A549 (cell line): Measurements from ENCODE around the gene FKBP1A. TPM values are rescaled to one million over a fixed set of nuclear protein-coding genes. Genes with fewer than 3 reads are reported as not detected.

Experiments
- ATAC-seq, 2 experiments: fragments of 200-7000 bp in 1 of 2; fragments of >200 bp in 1 of 2; cut with Nextera tagmentation in 1 of 2; cut with Tn5 transposase in 1 of 2; 3 replicates each; pipeline versions ENCODE4 v1.8.0 to v1.9.1; 2018 to 2020; ENCODE audit warnings: mild to moderate bottlenecking in 1 of 2, moderate library complexity in 1 of 2
- CTCF ChIA-PET: fragments of 300-600 bp; sonication (Branson Sonifier 250); formaldehyde crosslinking; extraction: SDS; loops from one replicate; lab custom pipeline; 2021; ENCODE audit warnings: antibody characterized with exemption, inconsistent platforms; lab: Yijun Ruan, JAX
- POLR2A ChIA-PET: fragments of 350-600 bp; formaldehyde crosslinking; extraction: SDS; loops from one replicate; lab custom pipeline; 2021; ENCODE audit warnings: antibody characterized with exemption, inconsistent platforms; lab: Yijun Ruan, JAX
- DNase-seq, 2 experiments: peaks; one replicate each; pipeline versions ENCODE4 v3.0.0 to v3.0.0-alpha.2; 2011 to 2016; ENCODE audit warnings: low read depth in 1 of 2, low spot score in 1 of 2
- FAIRE-seq: peaks from 2 replicates; lab custom pipeline; 2011; peaks lifted over from hg19 to GRCh38; lab: Jason Lieb, UNC
- H3K27ac ChIP-seq, 2 experiments: fragments of >200 bp; sonication (Bioruptor Twin); formaldehyde crosslinking; 3 replicates each; pipeline ENCODE4 v1.5.1; 2016 to 2017
- H3K4me1 ChIP-seq: fragments of >200 bp; sonication (Bioruptor Twin); formaldehyde crosslinking; 3 replicates; pipeline ENCODE4 v1.6.1; 2016
- H3K4me2 ChIP-seq: fragments of >200 bp; sonication (Bioruptor Twin); formaldehyde crosslinking; 3 replicates; pipeline ENCODE4 v1.6.1; 2016
- H3K4me3 ChIP-seq: fragments of >200 bp; sonication (Bioruptor Twin); formaldehyde crosslinking; 3 replicates; pipeline ENCODE4 v1.5.1; 2016
- H3K9me3 ChIP-seq: fragments of >200 bp; sonication (Bioruptor Twin); formaldehyde crosslinking; 3 replicates; pipeline ENCODE4 v1.6.1; 2016
- CBX8 ChIP-seq: fragments of 200-600 bp; sonication (generic); IDR thresholded peaks from 2 replicates; pipeline ENCODE4 v1.6.1; 2016
- EHF ChIP-seq: fragments of 250-450 bp; sonication (Bioruptor Pico); IDR thresholded peaks from 2 replicates; pipeline ENCODE4 v1.5.0; 2020; ENCODE audit warnings: mild to moderate bottlenecking
- EHMT2 ChIP-seq: fragments of 200-600 bp; sonication (generic); IDR thresholded peaks from 2 replicates; pipeline ENCODE4 v1.6.1; 2016; ENCODE audit warnings: antibody characterized with exemption, low read depth, mild to moderate bottlenecking, moderate library complexity
- FOSL2 ChIP-seq, 2 experiments: fragments of 450-650 bp in 1 of 2; fragments of >200 bp in 1 of 2; sonication (Bioruptor Twin) in 1 of 2; formaldehyde crosslinking; IDR thresholded peaks; 2 replicates each; pipeline versions ENCODE4 v1.5.0 to v1.6.1; 2016 to 2020; ENCODE audit warnings: mild to moderate bottlenecking in 1 of 2, moderate library complexity in 1 of 2
- FOXS1 ChIP-seq: fragments of 250-450 bp; sonication (Bioruptor Pico); IDR thresholded peaks from 2 replicates; pipeline ENCODE4 v1.5.0; 2020; ENCODE audit warnings: mild to moderate bottlenecking, moderate library complexity
- HOXB13 ChIP-seq: fragments of 250-450 bp; sonication (Bioruptor Pico); IDR thresholded peaks from 2 replicates; pipeline ENCODE4 v1.5.0; 2020; ENCODE audit warnings: low read depth, mild to moderate bottlenecking, moderate library complexity
- HOXB5 ChIP-seq: fragments of 250-450 bp; sonication (Bioruptor Pico); IDR thresholded peaks from 2 replicates; pipeline ENCODE4 v1.5.0; 2020; ENCODE audit warnings: mild to moderate bottlenecking, moderate library complexity
- KDM1A ChIP-seq: fragments of 200-600 bp; sonication (generic); IDR thresholded peaks from 2 replicates; pipeline ENCODE4 v1.6.1; 2016; ENCODE audit warnings: low read depth, mild to moderate bottlenecking
- KDM5A ChIP-seq: fragments of 200-600 bp; sonication (generic); IDR thresholded peaks from 2 replicates; pipeline ENCODE4 v1.6.1; 2016; ENCODE audit warnings: antibody characterized with exemption, mild to moderate bottlenecking
- MAFK ChIP-seq: fragments of 450-650 bp; IDR thresholded peaks from 2 replicates; pipeline ENCODE4 v1.6.1; 2014; ENCODE audit not compliant: partially characterized antibody
- MAX ChIP-seq: IDR thresholded peaks from 2 replicates; pipeline ENCODE4 v1.6.1; 2012
- NPAS2 ChIP-seq: fragments of 250-450 bp; sonication (Bioruptor Pico); IDR thresholded peaks from 2 replicates; pipeline ENCODE4 v1.8.0; 2022; ENCODE audit warnings: mild to moderate bottlenecking, moderate library complexity, borderline replicate concordance
- NR3C1 ChIP-seq: fragments of >200 bp; sonication (Bioruptor Twin); formaldehyde crosslinking; IDR thresholded peaks from 3 replicates; pipeline ENCODE4 v1.6.1; 2017
- PHF8 ChIP-seq: fragments of 200-600 bp; sonication (generic); IDR thresholded peaks from 2 replicates; pipeline ENCODE4 v1.6.1; 2016; ENCODE audit warnings: low read depth, mild to moderate bottlenecking, antibody characterized with exemption, moderate library complexity, borderline replicate concordance
- POLR2A ChIP-seq: IDR thresholded peaks from 2 replicates; pipeline ENCODE4 v1.6.1; 2012; ENCODE audit warnings: mild to moderate bottlenecking, low read length
- RAD21 ChIP-seq, 2 experiments: fragments of >200 bp in 1 of 2; sonication (Bioruptor Twin) in 1 of 2; formaldehyde crosslinking in 1 of 2; IDR thresholded peaks in 1 of 2; conservative IDR thresholded peaks in 1 of 2; 2 replicates in 1 of 2; 3 replicates in 1 of 2; pipeline ENCODE4 v1.6.1; 2012 to 2018; ENCODE audit warnings: inconsistent platforms in 1 of 2
- RARB ChIP-seq: fragments of 250-450 bp; sonication (Bioruptor Pico); IDR thresholded peaks from 2 replicates; pipeline ENCODE4 v1.8.0; 2021; ENCODE audit warnings: mild to moderate bottlenecking, moderate library complexity
- RCOR1 ChIP-seq: fragments of 150-350 bp; IDR thresholded peaks from 2 replicates; pipeline ENCODE4 v1.6.1; 2014; ENCODE audit warnings: antibody characterized with exemption, low read length, low read depth
- RFX5 ChIP-seq: fragments of 450-650 bp; IDR thresholded peaks from 2 replicates; pipeline ENCODE4 v1.7.1; 2014; ENCODE audit warnings: antibody characterized with exemption, mild to moderate bottlenecking, moderate library complexity
- SMC3 ChIP-seq: fragments of >200 bp; sonication (Bioruptor Twin); formaldehyde crosslinking; IDR thresholded peaks from 3 replicates; pipeline ENCODE4 v1.6.1; 2018; ENCODE audit warnings: inconsistent platforms
- TFCP2L1 ChIP-seq: fragments of 250-450 bp; sonication (Bioruptor Pico); IDR thresholded peaks from 2 replicates; pipeline ENCODE4 v1.5.0; 2021; ENCODE audit warnings: mild to moderate bottlenecking
- TP53 ChIP-seq: fragments of 250-450 bp; sonication (Bioruptor Pico); IDR thresholded peaks from 2 replicates; pipeline ENCODE4 v1.5.0; 2021; ENCODE audit warnings: mild to moderate bottlenecking, moderate library complexity
- ZC3H11A ChIP-seq: fragments of 450-650 bp; IDR thresholded peaks from 2 replicates; pipeline ENCODE4 v1.6.1; 2014; ENCODE audit warnings: antibody characterized with exemption, mild to moderate bottlenecking
- ZFP36 ChIP-seq: fragments of 450-650 bp; IDR thresholded peaks from 2 replicates; pipeline ENCODE4 v1.6.1; 2014; ENCODE audit warnings: borderline replicate concordance; ENCODE audit not compliant: partially characterized antibody
- ZNF302 ChIP-seq: fragments of 250-450 bp; sonication (Bioruptor Pico); IDR thresholded peaks from 2 replicates; pipeline ENCODE4 v1.9.0; 2021; ENCODE audit warnings: inconsistent platforms, mild to moderate bottlenecking, moderate library complexity
- ZSCAN20 ChIP-seq: fragments of 250-450 bp; sonication (Bioruptor Pico); IDR thresholded peaks from 2 replicates; pipeline ENCODE4 v1.8.0; 2022; ENCODE audit warnings: mild to moderate bottlenecking, moderate library complexity
- WGBS: methylation state at CpG from one replicate; pipeline ENCODE4 v1.1.6; 2017; ENCODE audit errors: missing lambda C conversion rate; 5-methylcytosine and 5-hydroxymethylcytosine counted together
- polyA plus RNA-seq, 4 experiments: library from polyadenylated mRNA; depleted of rRNA in 3 of 4; stranded (reverse); fragments of >200 nt; fragmentation: RNase III in 1 of 4; extraction: RNeasy Plus Mini Kit Qiagen cat#74134 plus additional on column Dnase treatment in 1 of 4; gene quantifications; 2 replicates in 3 of 4; 3 replicates in 1 of 4; pipeline ENCODE4 v1.2.3, GENCODE V29; 2011 to 2017
- TF ChIP-seq, protein P1 (sequence below): fragments of 450-650 bp; IDR thresholded peaks from 2 replicates; pipeline ENCODE4 v1.6.1; 2014; ENCODE audit warnings: antibody characterized with exemption
- TF ChIP-seq, protein P2 (sequence below): IDR thresholded peaks from 2 replicates; pipeline ENCODE4 v1.6.1; 2012; ENCODE audit warnings: low read depth, borderline replicate concordance
- TF ChIP-seq, protein P3 (sequence below): fragments of >200 bp; sonication (Bioruptor Twin); formaldehyde crosslinking; IDR thresholded peaks from 3 replicates; pipeline ENCODE4 v1.5.1; 2016

The FKBP1A gene
- polyA plus RNA-seq, 2 of the 4 experiments (the other 2 are of a cell fraction) = 385 to 535 TPM

- FAIRE-seq (no peak), DNase-seq (no peak), ATAC-seq (no peak)
- WGBS = 87% methylated on average over 4 of the region's 4 CpGs
- ChIA-PET POLR2A (no interaction called here), CTCF (no interaction called here)
- Histone ChIP-seq H3K4me1 (peaks cover 23% of the 10 kb centered on the region), H3K4me2 (no peak overlapping the region), H3K27ac (no peak overlapping the region), H3K4me3 (no peak overlapping the region), H3K9me3 (no peaks in the 10 kb centered on the region)
- TF ChIP-seq HOXB5 (CRISPR knock-in tag) (no peak), TFCP2L1 (CRISPR knock-in tag) (no peak), MAFK (no peak), EHF (CRISPR knock-in tag) (no peak), KDM5A (no peak), ZC3H11A (no peak), MAX (no peak), KDM1A (no peak), EHMT2 (no peak), ZSCAN20 (CRISPR knock-in tag) (no peak), FOSL2 (IDR thresholded peaks at IDR 0.05) (no peak), FOSL2 (CRISPR knock-in tag; IDR thresholded peaks at IDR 0.05) (no peak)
- TF ChIP-seq, protein P1, sequence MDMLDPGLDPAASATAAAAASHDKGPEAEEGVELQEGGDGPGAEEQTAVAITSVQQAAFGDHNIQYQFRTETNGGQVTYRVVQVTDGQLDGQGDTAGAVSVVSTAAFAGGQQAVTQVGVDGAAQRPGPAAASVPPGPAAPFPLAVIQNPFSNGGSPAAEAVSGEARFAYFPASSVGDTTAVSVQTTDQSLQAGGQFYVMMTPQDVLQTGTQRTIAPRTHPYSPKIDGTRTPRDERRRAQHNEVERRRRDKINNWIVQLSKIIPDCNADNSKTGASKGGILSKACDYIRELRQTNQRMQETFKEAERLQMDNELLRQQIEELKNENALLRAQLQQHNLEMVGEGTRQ = no peak
Measured at GRCh38 chr20:1373614-1374013, 19.2 kb downstream of the FKBP1A start.

DNA sequence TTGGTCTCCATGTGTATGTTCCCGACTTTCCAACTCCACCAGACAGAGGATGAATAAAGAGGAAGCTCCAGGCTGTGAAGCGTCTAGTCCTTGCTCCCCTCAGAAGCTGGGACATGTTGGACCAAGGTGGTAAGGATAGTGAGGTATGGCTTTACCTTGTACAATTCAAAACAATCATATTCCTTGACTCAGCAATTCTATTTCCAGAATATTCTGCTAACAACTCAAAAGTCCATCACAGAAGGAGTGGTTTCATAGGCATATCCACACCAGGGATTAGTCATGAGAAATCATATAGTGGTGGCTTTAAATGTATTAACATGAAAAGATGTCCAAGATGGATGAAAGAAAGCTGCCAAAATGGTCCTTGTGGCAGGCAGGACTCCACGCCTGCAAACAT, 19.8 kb downstream of the FKBP1A start:
- Histone ChIP-seq H3K4me3 (no peak overlapping the region), H3K9me3 (no peaks in the 10 kb centered on the region), H3K4me1 (peaks cover 20% of the 10 kb centered on the region), H3K4me2 (no peak overlapping the region)
- FAIRE-seq (no peak), DNase-seq (no peak)
- ChIA-PET CTCF (interaction anchor here (1.4 kb wide), 1 partner anchor 25 kb away, joined by 5 read pairs; no protein-coding TSS in a partner anchor), POLR2A (no interaction called here)
- WGBS = 88% methylated on average over 3 of the region's 3 CpGs
- TF ChIP-seq MAFK (peak; percentile 77), NR3C1 (no peak)
- TF ChIP-seq, all 56 proteins: peak for 1
- no peak for ATAC-seq
- H3K27ac ChIP-seq = no peak overlapping the region

- DNase-seq (no peak), ATAC-seq (no peak), FAIRE-seq (no peak)
- Histone ChIP-seq H3K9me3 (no peaks in the 10 kb centered on the region), H3K4me2 (no peak overlapping the region), H3K4me1 (peaks cover 15% of the 10 kb centered on the region), H3K4me3 (no peak overlapping the region), H3K27ac (no peak overlapping the region)
- 86% methylated on average over 5 of the region's 5 CpGs for WGBS
- ChIA-PET POLR2A (no interaction called here), CTCF (interaction anchor here (0.8 to 2.7 kb wide), 4 partner anchors 11 to 132 kb away, joined by 3 to 10 read pairs (median 5); no protein-coding TSS in a partner anchor)
- TF ChIP-seq SMC3 (no peak), RARB (CRISPR knock-in tag) (no peak), EHMT2 (no peak), PHF8 (no peak), MAX (no peak), MAFK (no peak), CBX8 (no peak), TP53 (CRISPR knock-in tag) (no peak), POLR2A (no peak), RAD21 (conservative IDR thresholded peaks at IDR 0.05 in 1 of 2, IDR thresholded peaks at IDR 0.05 in 1 of 2) (no peak), ZNF302 (no peak), EHF (CRISPR knock-in tag) (no peak), NPAS2 (no peak), FOXS1 (CRISPR knock-in tag) (no peak), RFX5 (no peak), HOXB13 (CRISPR knock-in tag) (no peak), RCOR1 (no peak), ZFP36 (no peak)
- TF ChIP-seq, protein P2, sequence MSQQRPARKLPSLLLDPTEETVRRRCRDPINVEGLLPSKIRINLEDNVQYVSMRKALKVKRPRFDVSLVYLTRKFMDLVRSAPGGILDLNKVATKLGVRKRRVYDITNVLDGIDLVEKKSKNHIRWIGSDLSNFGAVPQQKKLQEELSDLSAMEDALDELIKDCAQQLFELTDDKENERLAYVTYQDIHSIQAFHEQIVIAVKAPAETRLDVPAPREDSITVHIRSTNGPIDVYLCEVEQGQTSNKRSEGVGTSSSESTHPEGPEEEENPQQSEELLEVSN = no peak
- TF ChIP-seq, protein P3, sequence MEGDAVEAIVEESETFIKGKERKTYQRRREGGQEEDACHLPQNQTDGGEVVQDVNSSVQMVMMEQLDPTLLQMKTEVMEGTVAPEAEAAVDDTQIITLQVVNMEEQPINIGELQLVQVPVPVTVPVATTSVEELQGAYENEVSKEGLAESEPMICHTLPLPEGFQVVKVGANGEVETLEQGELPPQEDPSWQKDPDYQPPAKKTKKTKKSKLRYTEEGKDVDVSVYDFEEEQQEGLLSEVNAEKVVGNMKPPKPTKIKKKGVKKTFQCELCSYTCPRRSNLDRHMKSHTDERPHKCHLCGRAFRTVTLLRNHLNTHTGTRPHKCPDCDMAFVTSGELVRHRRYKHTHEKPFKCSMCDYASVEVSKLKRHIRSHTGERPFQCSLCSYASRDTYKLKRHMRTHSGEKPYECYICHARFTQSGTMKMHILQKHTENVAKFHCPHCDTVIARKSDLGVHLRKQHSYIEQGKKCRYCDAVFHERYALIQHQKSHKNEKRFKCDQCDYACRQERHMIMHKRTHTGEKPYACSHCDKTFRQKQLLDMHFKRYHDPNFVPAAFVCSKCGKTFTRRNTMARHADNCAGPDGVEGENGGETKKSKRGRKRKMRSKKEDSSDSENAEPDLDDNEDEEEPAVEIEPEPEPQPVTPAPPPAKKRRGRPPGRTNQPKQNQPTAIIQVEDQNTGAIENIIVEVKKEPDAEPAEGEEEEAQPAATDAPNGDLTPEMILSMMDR = no peak
Measured at GRCh38 chr20:1371830-1372539, 20.9 kb downstream of the FKBP1A start.
